MCF 10A (cell line): Measurements from ENCODE around the gene TXNDC16. TPM values are rescaled to one million over a fixed set of nuclear protein-coding genes. Genes with fewer than 3 reads are reported as not detected.

Experiments
- BruUV-seq: library from RNA; stranded (reverse); fragments of 400-500 nt; replicated peaks from 2 replicates; lab custom pipeline; 2021; lab: Mats Ljungman, UMichigan
- CTCF ChIA-PET: fragments of 300-600 bp; sonication (Branson Sonifier 250); formaldehyde crosslinking; extraction: SDS; loops from one replicate; lab custom pipeline; 2021; ENCODE audit warnings: antibody characterized with exemption, inconsistent platforms; lab: Yijun Ruan, JAX
- POLR2A ChIA-PET: fragments of 300-600, 350-650 bp; sonication (Branson Sonifier 250); formaldehyde crosslinking; extraction: SDS; loops from one replicate; lab custom pipeline; 2020; ENCODE audit warnings: antibody characterized with exemption, inconsistent platforms; lab: Yijun Ruan, JAX
- DNase-seq: peaks from one replicate; pipeline ENCODE4 v3.0.0-alpha.2; 2018; ENCODE audit not compliant: unreplicated experiment
- H3K27ac Mint-ChIP-seq: one replicate; pipeline ENCODE4 v1.8.0; 2022; ENCODE audit warnings: mild to moderate bottlenecking, low read depth, mixed read lengths; ENCODE audit not compliant: unreplicated experiment
- H3K27me3 Mint-ChIP-seq: one replicate; pipeline ENCODE4 v1.8.0; 2022; ENCODE audit warnings: mixed read lengths; ENCODE audit not compliant: insufficient read depth, unreplicated experiment
- H3K36me3 Mint-ChIP-seq: one replicate; pipeline ENCODE4 v1.8.0; 2022; ENCODE audit warnings: mild to moderate bottlenecking, moderate library complexity, mixed read lengths; ENCODE audit not compliant: insufficient read depth, unreplicated experiment
- H3K4me1 Mint-ChIP-seq: one replicate; pipeline ENCODE4 v1.8.0; 2022; ENCODE audit warnings: mixed read lengths; ENCODE audit not compliant: insufficient read depth, unreplicated experiment
- H3K4me3 Mint-ChIP-seq: one replicate; pipeline ENCODE4 v1.8.0; 2022; ENCODE audit warnings: mild to moderate bottlenecking, moderate library complexity, mixed read lengths; ENCODE audit not compliant: unreplicated experiment
- H3K9me3 Mint-ChIP-seq: one replicate; pipeline ENCODE4 v1.8.0; 2022; ENCODE audit warnings: mixed read lengths; ENCODE audit not compliant: unreplicated experiment
- intact Hi-C: fragments of 100-400 bp; cut with micrococcal nuclease; formaldehyde crosslinking; loops from 2 replicates; pipeline ENCODE4 v1.14.1; 2022
- total RNA-seq: library from RNA; stranded (reverse); gene quantifications from 2 replicates; pipeline ENCODE4 v1.2.3, GENCODE V29; 2022
- TF ChIP-seq, protein P1 (sequence below): fragments of 200-600 bp; IDR thresholded peaks from one replicate; pipeline ENCODE4 v1.8.0; 2022; ENCODE audit warnings: antibody characterized with exemption, mild to moderate bottlenecking; ENCODE audit not compliant: unreplicated experiment

The TXNDC16 gene
- total RNA-seq, 1 experiment from 2014 or later = 3.8 TPM

DNA sequence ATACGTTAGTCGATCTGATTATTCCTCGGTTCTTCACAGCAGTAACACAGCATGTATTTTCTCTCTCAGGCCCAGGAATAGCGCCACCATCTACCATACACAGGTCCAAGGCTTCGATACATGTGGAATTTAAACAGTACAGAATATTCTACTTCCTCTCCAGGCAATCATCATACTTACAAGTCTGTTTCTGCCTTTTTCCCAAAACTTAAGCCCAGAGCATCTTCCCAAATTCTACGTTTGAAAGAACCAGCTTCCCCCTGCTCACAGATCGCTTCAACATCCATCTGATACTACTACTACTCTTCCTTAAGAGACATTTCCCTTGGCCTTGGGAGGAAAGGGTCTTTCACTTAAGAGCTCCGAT, 626 bp downstream of the TXNDC16 start:
- BruUV-seq = no TSS peak
- ChIA-PET CTCF (interaction anchor here (0.6 to 1.0 kb wide), 7 partner anchors 16 to 575 kb away, joined by 3 to 6 read pairs (median 4); no protein-coding TSS in a partner anchor), POLR2A (interaction anchor here (0.7 to 3.9 kb wide), 39 partner anchors 10 to 1933 kb away, joined by 3 to 59 read pairs (median 4); partner anchors contain the start of genes ERO1A, PSMC6 and STYX)
- peak overlapping the region; percentile 53 for H3K27ac Mint-ChIP-seq
- TF ChIP-seq, protein P1, sequence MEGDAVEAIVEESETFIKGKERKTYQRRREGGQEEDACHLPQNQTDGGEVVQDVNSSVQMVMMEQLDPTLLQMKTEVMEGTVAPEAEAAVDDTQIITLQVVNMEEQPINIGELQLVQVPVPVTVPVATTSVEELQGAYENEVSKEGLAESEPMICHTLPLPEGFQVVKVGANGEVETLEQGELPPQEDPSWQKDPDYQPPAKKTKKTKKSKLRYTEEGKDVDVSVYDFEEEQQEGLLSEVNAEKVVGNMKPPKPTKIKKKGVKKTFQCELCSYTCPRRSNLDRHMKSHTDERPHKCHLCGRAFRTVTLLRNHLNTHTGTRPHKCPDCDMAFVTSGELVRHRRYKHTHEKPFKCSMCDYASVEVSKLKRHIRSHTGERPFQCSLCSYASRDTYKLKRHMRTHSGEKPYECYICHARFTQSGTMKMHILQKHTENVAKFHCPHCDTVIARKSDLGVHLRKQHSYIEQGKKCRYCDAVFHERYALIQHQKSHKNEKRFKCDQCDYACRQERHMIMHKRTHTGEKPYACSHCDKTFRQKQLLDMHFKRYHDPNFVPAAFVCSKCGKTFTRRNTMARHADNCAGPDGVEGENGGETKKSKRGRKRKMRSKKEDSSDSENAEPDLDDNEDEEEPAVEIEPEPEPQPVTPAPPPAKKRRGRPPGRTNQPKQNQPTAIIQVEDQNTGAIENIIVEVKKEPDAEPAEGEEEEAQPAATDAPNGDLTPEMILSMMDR = peak; percentile 10
- H3K4me3 Mint-ChIP-seq = peak overlapping the region; percentile 80
- peaks cover 12% of the 10 kb centered on the region for H3K4me1 Mint-ChIP-seq
- no peaks in the 10 kb centered on the region for H3K36me3 Mint-ChIP-seq
- intact Hi-C loops = loop anchor here (5.0 kb wide), 2 partner anchors 86 to 141 kb away; no protein-coding TSS in a partner anchor
- no peaks in the 10 kb centered on the region for H3K9me3 Mint-ChIP-seq
- H3K27me3 Mint-ChIP-seq = no peaks in the 10 kb centered on the region
- peak; percentile 45 for DNase-seq

DNA sequence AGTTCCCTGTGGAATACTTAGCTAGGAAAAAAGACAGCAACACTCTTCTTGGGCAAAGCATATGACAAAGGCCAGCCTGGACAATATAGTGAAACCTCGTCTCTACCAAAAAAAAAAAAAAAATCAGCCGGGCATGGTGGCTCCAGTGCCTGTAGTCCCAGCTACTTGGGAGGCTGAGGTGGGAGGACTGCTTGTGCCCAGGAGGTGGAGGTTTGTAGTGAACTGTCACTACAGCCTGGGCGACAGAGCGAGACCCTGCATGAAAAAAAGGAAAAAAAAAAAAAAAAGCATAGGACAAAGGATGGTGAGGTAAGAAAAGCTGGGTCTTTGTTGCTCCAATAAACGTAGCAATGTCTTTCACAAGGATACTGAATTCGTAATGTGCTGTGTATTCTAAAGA, 1.1 kb downstream of the TXNDC16 start:
- no peaks in the 10 kb centered on the region for H3K9me3 Mint-ChIP-seq
- no TSS peak for BruUV-seq
- TF ChIP-seq, protein P1 = no peak
- POLR2A ChIA-PET = interaction anchor here (0.5 to 3.9 kb wide), 23 partner anchors 9 to 1932 kb away, joined by 3 to 59 read pairs (median 4); partner anchors contain the start of genes ERO1A, PSMC6 and STYX
- peaks cover 12% of the 10 kb centered on the region for H3K4me1 Mint-ChIP-seq
- intact Hi-C loops = loop anchor here (5.0 kb wide), 2 partner anchors 86 to 141 kb away; no protein-coding TSS in a partner anchor
- H3K27ac Mint-ChIP-seq = peak overlapping the region; percentile 53
- CTCF ChIA-PET = interaction anchor here (0.6 to 1.0 kb wide), 5 partner anchors 17 to 420 kb away, joined by 3 to 6 read pairs (median 4); no protein-coding TSS in a partner anchor
- H3K36me3 Mint-ChIP-seq = no peaks in the 10 kb centered on the region
- peak overlapping the region; percentile 80 for H3K4me3 Mint-ChIP-seq
- H3K27me3 Mint-ChIP-seq = no peaks in the 10 kb centered on the region
- DNase-seq = peak; percentile 1

DNA sequence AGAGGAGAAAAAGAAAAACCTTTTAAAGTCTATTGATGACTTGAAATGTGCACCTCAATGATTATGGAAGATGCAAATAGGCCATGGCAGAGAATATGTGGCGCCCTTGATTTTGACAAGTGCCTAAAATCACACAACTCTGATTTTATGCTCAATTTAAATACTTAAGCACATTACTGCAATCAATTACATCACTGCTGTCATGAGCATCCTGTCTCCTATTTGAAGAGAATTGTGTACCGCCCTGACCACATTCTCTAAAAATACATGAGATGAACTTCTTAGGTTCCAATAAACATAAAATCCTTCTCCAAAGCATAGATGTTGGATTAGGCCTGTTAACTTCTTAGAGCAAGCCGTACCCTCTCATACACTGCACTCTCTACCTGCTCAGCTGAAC, 1.6 kb downstream of the TXNDC16 start:
- ChIA-PET CTCF (interaction anchor here (0.7 kb wide), 1 partner anchor 99 kb away, joined by 3 read pairs; no protein-coding TSS in a partner anchor), POLR2A (interaction anchor here (0.5 to 3.9 kb wide), 11 partner anchors 9 to 562 kb away, joined by 3 to 59 read pairs (median 6); partner anchors contain the start of genes ERO1A and PSMC6)
- intact Hi-C loops = loop anchor here (5.0 kb wide), 2 partner anchors 87 to 142 kb away; no protein-coding TSS in a partner anchor
- TF ChIP-seq, protein P1 = no peak
- peak overlapping the region; percentile 80 for H3K4me3 Mint-ChIP-seq
- no TSS peak for BruUV-seq
- H3K27ac Mint-ChIP-seq = no peak overlapping the region
- H3K36me3 Mint-ChIP-seq = no peaks in the 10 kb centered on the region
- H3K9me3 Mint-ChIP-seq = no peaks in the 10 kb centered on the region
- no peaks in the 10 kb centered on the region for H3K27me3 Mint-ChIP-seq
- peaks cover 12% of the 10 kb centered on the region for H3K4me1 Mint-ChIP-seq
- no peak for DNase-seq

DNA sequence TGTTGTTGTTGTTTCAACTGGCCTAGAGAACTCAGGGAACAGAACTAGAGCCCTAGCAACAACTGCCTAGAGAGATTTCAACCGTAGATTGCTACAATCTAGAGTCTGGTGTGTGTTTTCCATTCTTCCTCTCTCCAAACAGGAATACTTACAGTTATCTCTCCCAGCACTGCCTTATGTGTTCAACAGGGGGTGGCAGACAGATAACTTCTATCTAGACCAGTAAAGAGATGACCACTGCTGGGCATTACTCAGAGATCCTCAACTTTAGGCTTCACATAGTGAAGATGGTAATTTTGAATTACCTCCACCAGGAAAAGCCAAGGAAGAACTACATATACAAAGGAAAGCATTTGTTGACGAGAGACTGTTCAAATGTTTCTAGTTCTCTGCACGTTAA, 4.8 kb downstream of the TXNDC16 start:
- peaks cover 12% of the 10 kb centered on the region for H3K4me1 Mint-ChIP-seq
- no TSS peak for BruUV-seq
- CTCF ChIA-PET = no interaction called here
- intact Hi-C loops = no loop called here
- TF ChIP-seq, protein P1 = no peak
- DNase-seq = no peak
- no peak overlapping the region for H3K27ac Mint-ChIP-seq
- no peaks in the 10 kb centered on the region for H3K36me3 Mint-ChIP-seq
- H3K27me3 Mint-ChIP-seq = no peaks in the 10 kb centered on the region
- no peaks in the 10 kb centered on the region for H3K9me3 Mint-ChIP-seq
- POLR2A ChIA-PET = no interaction called here
- H3K4me3 Mint-ChIP-seq = no peak overlapping the region
